Loucy (cell line): ENCODE measurements around the gene PTPRN2.

Source experiments
- EZH2phosphoT487 ChIP-seq: fragments of 200-600 bp; IDR thresholded peaks from 2 replicates; pipeline ENCODE4 v1.6.1; 2018; ENCODE audit warnings: antibody characterized with exemption, mild to moderate bottlenecking, moderate library complexity, borderline replicate concordance
- TF ChIP-seq, protein P1 (sequence below): fragments of 200-600 bp; sonication (generic); conservative IDR thresholded peaks from 2 replicates; pipeline ENCODE4 v1.5.1; 2014; ENCODE audit warnings: mild to moderate bottlenecking, antibody characterized with exemption, low read length

DNA sequence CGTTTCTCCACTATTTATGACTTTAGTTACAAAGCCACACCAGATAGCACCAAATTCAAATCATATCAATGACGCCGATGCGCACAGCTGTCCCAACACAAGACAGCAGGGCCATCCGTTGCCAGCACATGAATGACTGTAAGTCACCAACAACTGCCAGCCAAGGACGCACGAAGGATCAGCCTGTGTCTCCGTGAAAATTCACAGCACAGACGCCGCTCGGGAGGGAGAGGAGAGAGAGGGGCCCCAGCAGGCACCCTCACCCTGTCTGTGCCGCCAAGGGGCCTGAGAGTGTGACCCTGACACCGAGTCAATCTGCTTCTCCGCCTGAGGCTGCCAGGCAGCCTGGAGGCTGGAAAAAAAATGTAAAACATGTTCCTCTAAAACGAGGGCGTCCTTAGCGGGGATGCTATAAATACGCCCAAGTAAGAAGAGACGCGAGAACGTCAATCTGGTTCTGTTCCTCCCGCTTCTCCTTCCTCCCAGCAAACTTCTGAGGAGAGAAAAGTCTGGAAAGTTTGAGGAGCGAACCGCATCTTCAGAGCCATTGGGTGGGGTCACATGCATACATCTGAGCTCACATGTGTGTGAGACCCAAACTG lies 111.2 kb downstream of the PTPRN2 start:
- TF ChIP-seq EZH2phosphoT487: no peak
- TF ChIP-seq, protein P1, sequence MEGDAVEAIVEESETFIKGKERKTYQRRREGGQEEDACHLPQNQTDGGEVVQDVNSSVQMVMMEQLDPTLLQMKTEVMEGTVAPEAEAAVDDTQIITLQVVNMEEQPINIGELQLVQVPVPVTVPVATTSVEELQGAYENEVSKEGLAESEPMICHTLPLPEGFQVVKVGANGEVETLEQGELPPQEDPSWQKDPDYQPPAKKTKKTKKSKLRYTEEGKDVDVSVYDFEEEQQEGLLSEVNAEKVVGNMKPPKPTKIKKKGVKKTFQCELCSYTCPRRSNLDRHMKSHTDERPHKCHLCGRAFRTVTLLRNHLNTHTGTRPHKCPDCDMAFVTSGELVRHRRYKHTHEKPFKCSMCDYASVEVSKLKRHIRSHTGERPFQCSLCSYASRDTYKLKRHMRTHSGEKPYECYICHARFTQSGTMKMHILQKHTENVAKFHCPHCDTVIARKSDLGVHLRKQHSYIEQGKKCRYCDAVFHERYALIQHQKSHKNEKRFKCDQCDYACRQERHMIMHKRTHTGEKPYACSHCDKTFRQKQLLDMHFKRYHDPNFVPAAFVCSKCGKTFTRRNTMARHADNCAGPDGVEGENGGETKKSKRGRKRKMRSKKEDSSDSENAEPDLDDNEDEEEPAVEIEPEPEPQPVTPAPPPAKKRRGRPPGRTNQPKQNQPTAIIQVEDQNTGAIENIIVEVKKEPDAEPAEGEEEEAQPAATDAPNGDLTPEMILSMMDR: no peak
